ENCODE results near the gene PPP2R5B.

DNA sequence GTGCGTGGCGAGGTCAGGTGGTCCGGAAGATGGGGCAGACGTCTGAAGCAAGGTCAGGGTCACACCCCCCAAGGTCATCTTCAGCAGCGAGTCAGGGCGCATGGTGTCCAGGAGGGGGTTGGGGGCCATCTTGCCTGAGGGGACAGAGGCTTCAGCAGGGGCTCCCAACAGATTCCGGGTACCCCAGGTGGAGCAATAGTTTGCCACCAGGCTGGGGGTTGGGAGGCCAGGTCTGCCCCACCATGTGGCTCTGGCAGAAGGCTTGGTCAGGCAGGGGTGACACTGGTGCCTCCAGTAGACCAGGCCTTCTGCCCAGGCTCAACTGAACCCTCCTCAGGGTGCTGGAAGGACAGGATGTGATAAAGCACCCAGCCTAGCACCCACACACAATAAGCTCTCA lies 13.3 kb upstream of the PPP2R5B start:
- TF ChIP-seq, protein P1, sequence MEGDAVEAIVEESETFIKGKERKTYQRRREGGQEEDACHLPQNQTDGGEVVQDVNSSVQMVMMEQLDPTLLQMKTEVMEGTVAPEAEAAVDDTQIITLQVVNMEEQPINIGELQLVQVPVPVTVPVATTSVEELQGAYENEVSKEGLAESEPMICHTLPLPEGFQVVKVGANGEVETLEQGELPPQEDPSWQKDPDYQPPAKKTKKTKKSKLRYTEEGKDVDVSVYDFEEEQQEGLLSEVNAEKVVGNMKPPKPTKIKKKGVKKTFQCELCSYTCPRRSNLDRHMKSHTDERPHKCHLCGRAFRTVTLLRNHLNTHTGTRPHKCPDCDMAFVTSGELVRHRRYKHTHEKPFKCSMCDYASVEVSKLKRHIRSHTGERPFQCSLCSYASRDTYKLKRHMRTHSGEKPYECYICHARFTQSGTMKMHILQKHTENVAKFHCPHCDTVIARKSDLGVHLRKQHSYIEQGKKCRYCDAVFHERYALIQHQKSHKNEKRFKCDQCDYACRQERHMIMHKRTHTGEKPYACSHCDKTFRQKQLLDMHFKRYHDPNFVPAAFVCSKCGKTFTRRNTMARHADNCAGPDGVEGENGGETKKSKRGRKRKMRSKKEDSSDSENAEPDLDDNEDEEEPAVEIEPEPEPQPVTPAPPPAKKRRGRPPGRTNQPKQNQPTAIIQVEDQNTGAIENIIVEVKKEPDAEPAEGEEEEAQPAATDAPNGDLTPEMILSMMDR (IDR thresholded peaks at IDR 0.05) = no peak
- TF ChIP-seq EZH2phosphoT487 (IDR thresholded peaks at IDR 0.05) (no peak), EZH2 (IDR thresholded peaks at IDR 0.05) (no peak)
